ENCODE measurements around the gene MYH13.
A peak's percentile ranks its signal among the peaks of the same experiment; 100 is the strongest.

MYH13 gene

GRCh38 chr17:10339051-10339450, 33.8 kb downstream of the MYH13 start:
- DNase-seq, result no peak

- peak; percentile 95 for DNase-seq
These were observed 34.8 kb downstream of the MYH13 start for GRCh38 chr17:10337976-10338375.

GRCh38 chr17:10337136-10337535, 35.7 kb downstream of the MYH13 start:
- DNase-seq, result peak; percentile 45

GRCh38 chr17:10336393-10336792, 36.4 kb downstream of the MYH13 start:
- no peak for DNase-seq

GRCh38 chr17:10332515-10332914, 40.3 kb downstream of the MYH13 start:
- no peak for DNase-seq

GRCh38 chr17:10328971-10329923, 43.6 kb downstream of the MYH13 start:
- no peak for DNase-seq

GRCh38 chr17:10328206-10328605, 44.6 kb downstream of the MYH13 start:
- no peak for DNase-seq

GRCh38 chr17:10327640-10328039, 45.2 kb downstream of the MYH13 start:
- DNase-seq, result peak; percentile 78

GRCh38 chr17:10325031-10325695, 47.6 kb downstream of the MYH13 start:
- DNase-seq, result no peak

- DNase-seq, result no peak
These were observed 48.8 kb downstream of the MYH13 start for GRCh38 chr17:10323812-10324610.

- DNase-seq, result no peak
These were observed 54.3 kb downstream of the MYH13 start for GRCh38 chr17:10318535-10318934.

GRCh38 chr17:10317543-10317834, 55.3 kb downstream of the MYH13 start:
- DNase-seq, result no peak

GRCh38 chr17:10316801-10317542, 55.8 kb downstream of the MYH13 start:
- peak; percentile 60 for DNase-seq

GRCh38 chr17:10314329-10314728, 58.5 kb downstream of the MYH13 start:
- DNase-seq, result no peak

- DNase-seq, result no peak
These were observed 59.7 kb downstream of the MYH13 start for GRCh38 chr17:10313037-10313672.

GRCh38 chr17:10311131-10311530, 61.7 kb downstream of the MYH13 start:
- no peak for DNase-seq

- DNase-seq, result no peak
These were observed 63.5 kb downstream of the MYH13 start for GRCh38 chr17:10309003-10309974.

GRCh38 chr17:10306585-10306984, 66.2 kb downstream of the MYH13 start:
- DNase-seq, result no peak

GRCh38 chr17:10305398-10305797, 67.4 kb downstream of the MYH13 start:
- no peak for DNase-seq

GRCh38 chr17:10304758-10305300, 68.0 kb downstream of the MYH13 start:
- DNase-seq, result no peak

- DNase-seq, result no peak
These were observed 75.1 kb downstream of the MYH13 start for GRCh38 chr17:10297691-10298090.

Data from fibroblast of skin of right quadriceps (primary cell).